GM12864 (cell line): Measurements from ENCODE around the gene TAF8.
"Not testable (repeated sequence)": the region's sequence is repeated elsewhere in the genome, so short reads cannot be mapped to it uniquely, and the experiment has no call there.

Experiments used
- DNase-seq: peaks from one replicate; pipeline ENCODE4 v3.0.0-alpha.2; 2011; ENCODE audit warnings: low read depth
- H3K4me3 ChIP-seq: 2 replicates; pipeline ENCODE4 v1.5.1; 2011; ENCODE audit warnings: mild to moderate bottlenecking, low read depth, low read length, control low read depth
- CTCF ChIP-seq: IDR thresholded peaks from 2 replicates; pipeline ENCODE4 v1.5.1; 2011; ENCODE audit warnings: low read depth, mild to moderate bottlenecking, moderate library complexity, low read length, control low read depth, inconsistent platforms; ENCODE audit errors: missing control alignments

The TAF8 gene

GRCh38 chr6:42050297-42051267, at the start of gene TAF8:
TAF8 (plus strand) TSS chr6:42050524; CDS start chr6:42050542, 18 bp downstream.
- peak within 1 kb of the TSS; percentile 89 for H3K4me3 ChIP-seq
- no peak for TF ChIP-seq CTCF
- DNase-seq = peak; percentile 82

DNA sequence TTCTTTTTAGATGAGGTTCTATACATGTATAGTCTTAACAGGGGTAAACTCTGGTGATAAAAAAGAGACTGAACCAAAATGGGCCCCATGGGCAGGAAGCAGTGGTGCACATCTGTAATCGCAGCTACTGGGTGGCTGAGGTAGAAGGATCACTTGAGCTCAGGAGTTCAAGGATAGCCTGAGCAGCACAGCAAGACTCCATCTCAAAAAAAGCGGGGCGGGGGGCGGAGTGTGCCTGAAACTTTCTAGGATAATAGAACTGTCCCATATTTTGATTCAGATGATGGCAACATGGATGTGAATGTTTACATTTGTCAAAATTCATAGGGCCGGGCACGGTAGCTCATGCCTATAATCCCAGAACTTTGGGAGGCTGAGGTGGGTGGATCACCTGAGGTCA, 48.8 kb upstream of the TAF8 start:
- H3K4me3 ChIP-seq = no peak overlapping the region
- no peak for DNase-seq
- TF ChIP-seq CTCF = no peak

DNA sequence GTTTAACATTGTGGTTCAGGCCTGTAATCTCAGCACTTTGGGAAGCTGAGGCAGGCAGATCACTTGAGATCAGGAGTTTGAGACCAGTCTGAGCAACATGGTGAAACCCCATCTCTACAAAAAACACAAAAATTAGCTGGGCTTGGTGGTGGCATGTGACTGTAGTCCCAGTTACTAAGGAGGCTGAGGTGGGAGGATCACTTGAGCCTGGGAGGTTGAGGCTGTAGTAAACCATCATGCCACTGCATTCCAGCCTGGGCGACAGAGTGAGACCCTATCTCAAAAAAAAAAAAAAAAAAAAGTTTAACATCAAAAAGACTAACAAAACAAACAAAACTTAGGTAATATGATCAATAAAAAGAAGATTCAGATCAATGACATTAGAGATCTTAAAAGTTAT, 46.7 kb upstream of the TAF8 start:
- not testable (repeated sequence) for DNase-seq, H3K4me3 ChIP-seq

- DNase-seq = no peak
- TF ChIP-seq CTCF = no peak
- H3K4me3 ChIP-seq = no peak overlapping the region
Observed at GRCh38 chr6:42007286-42008137, 42.8 kb upstream of the TAF8 start.

GRCh38 chr6:42008138-42008528, 42.2 kb upstream of the TAF8 start:
- not testable (repeated sequence) for DNase-seq, H3K4me3 ChIP-seq

DNA sequence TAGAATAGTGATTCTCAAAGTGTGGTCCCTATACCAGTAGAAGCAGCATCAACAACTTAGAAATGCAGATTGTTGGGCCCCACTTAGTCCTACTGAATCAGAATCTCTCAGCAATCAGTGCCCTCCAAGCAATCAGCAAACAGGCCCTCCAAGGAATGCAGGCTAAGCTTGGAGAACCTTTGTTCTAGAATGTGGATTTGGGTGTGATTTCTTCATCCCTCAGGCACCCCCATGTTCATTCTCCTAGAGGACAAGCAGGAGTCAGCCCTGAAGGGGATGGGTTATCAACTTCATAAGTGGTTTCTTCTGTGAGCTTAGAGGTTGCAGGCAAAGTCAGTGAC, 40.5 kb upstream of the TAF8 start:
- no peak for TF ChIP-seq CTCF
- DNase-seq = no peak
- no peak overlapping the region for H3K4me3 ChIP-seq

- no peak for DNase-seq
- TF ChIP-seq CTCF = no peak
Observed at GRCh38 chr6:42010185-42010891, 40.0 kb upstream of the TAF8 start.

More at GRCh38 chr6:42010185-42010891, 40.0 kb upstream of the TAF8 start:
- H3K4me3 ChIP-seq = peak overlapping the region; percentile 21; the same call in 1 of the 2 replicates
